GM19240 (cell line): ENCODE measurements around the gene SSPN.

Experiments used
- DNase-seq: peaks from one replicate; pipeline ENCODE4 v3.0.0; 2011; ENCODE audit warnings: low spot score; ENCODE audit not compliant: insufficient read length

The SSPN gene

DNA sequence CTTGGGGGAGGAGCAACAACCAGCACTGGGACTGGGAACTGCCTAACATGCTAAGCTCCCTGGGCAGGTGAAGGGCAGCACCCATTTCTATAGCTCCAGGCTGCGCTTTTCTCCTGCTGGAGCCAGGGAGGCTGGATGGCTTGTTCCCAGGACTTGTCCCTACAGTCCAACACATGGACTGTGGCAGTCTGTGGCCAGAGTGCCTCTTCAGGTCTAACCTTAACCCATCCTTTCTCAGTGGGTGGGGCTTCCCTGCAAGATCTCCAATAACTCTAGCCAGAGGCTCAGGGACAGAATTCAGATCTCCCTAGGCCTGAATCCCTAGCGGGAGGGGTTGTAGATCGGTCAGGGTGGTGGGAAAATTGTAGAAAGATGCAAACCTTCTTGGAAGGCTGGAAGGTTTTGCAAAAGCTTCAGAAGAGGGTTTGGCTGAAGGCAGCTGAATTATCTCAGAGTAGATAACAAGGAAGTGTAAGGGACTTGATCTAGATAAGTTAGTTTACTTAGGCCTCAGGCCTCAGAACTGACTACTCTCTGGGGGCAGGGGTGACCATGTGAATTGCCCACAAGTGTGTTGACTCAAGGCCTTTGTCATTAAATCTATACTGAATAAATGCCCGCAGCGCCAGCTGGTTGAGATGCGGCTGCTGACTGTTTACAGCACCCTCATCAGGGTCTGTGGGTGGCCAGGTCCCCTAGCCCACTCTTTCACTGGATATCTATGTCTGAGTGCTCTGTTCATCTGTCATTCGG lies 60.7 kb downstream of the SSPN start:
- no peak for DNase-seq

GRCh38 chr12:26264215-26264838 lies 69.0 kb downstream of the SSPN start:
- no peak for DNase-seq

DNA sequence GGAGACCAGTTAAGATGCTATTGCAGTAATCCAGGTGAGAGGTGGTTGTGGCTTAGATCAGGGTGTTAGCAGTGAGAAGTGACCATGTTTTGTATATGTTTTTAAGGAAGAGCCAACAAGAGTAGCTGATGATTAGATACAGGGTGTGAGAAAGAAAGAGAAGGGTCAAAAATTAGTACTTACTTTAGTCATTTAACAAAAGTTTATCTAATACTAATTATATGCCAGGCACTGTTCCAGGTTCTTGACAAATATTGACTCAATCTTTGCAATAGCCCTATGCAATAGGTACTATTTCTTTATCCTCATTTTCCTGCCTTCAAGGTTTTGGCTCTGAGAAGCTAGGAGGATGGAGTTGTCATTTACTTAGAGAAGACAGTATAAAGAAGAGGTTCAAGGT lies 70.2 kb downstream of the SSPN start:
- no peak for DNase-seq

DNA sequence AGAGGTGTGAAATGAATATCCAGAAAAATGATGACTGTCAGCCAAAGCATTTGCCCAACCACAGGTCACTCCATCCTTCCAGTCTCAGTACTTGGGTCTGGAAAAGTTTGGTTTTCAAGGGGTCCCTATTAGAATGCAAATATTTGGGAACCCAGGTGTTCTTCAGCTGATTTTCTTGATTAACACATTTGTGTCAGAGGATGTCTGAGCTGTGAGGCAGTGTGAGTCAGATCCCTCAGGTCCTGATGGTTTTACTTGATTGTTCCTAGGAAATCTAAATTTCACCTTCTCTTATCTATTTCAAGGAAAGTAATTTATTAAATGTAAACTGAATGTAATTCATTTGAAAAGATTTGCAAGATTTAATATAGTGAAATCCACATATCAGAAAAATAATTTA lies 71.5 kb downstream of the SSPN start:
- no peak for DNase-seq

DNA sequence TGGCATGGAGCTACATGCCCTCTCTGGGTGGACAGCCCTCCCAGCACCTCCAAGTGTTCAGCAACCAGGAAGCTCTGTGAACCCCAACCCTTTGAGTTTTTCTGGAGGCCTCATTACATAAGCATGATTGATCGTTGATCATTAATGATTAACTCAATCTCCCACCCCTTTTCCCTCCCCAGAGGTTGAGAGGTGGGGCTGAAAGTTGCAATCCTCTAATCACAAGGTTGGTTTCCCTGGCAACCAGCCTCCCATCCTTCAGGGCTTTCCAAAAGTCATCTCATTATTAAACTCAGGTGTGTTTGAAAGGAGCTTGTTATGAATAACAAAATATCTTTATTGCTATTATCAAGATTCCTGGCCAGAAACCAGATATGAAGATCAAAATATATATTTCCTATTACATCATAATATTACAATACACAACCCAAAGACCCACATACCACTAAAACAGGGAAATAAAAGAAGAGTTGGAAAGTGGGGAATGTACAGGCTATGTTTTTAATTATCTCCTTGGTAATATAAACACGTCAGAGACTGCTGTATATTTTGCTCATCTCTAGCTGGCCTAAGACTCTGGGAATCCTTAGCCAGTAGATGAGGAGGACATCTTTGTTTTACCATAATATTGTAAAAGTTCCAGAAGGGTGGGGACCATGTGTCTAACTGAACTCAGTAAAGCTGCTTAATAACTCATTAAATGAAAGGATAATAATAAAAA lies 73.6 kb downstream of the SSPN start:
- no peak for DNase-seq

DNA sequence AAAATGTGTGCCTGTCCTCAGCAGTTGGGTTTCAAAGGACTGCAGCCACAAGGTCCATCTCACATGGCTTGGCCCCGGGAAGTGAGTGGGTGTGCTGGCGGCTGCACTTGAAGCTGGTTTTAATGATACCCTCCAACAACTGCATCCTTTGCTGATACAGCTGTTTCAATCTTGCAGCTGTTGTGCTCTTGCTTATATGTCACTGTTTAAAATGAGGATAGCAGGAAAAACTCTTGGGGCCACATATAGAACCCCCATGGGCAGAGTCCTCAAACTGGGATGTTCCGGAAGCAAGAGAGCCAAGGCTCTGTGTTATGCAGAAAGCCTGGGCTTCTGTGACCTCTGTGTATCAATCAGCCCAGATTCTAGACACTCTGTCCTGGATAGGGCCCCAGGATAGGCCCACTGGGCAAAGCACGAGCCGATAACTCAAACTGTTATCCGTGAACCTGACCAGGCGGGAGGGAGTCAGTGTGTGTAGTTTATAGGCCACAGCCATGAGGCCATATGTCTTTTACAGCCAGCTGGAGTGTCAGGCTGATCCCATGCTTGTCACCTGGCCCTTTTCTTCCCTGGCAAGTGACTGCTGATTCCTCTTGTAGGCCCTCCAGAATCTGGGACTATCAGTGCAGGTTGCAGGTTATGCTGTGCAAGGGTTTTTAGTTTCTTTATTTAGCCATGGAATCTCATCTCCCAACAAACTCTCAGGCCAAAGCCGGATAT lies 74.3 kb downstream of the SSPN start:
- DNase-seq = no peak

DNA sequence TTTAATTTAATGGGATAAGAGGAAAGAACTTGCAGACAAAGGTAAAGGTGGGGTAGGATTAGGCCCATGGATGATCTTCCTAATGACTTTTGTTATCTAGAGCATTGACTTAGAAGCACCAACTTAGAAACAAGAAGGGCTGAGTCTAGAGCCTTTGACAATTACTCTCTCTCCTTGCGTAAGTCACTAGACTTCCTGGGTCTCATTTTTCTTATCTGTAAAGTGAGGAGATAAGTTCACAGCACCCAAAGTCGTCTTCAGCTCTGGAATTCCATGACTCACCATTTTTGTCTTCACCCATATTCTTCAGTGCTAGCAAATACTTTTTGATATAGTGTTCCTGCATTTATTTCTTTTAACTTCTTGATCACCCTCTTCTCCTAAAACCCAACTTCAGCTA lies 75.7 kb downstream of the SSPN start:
- no peak for DNase-seq

DNA sequence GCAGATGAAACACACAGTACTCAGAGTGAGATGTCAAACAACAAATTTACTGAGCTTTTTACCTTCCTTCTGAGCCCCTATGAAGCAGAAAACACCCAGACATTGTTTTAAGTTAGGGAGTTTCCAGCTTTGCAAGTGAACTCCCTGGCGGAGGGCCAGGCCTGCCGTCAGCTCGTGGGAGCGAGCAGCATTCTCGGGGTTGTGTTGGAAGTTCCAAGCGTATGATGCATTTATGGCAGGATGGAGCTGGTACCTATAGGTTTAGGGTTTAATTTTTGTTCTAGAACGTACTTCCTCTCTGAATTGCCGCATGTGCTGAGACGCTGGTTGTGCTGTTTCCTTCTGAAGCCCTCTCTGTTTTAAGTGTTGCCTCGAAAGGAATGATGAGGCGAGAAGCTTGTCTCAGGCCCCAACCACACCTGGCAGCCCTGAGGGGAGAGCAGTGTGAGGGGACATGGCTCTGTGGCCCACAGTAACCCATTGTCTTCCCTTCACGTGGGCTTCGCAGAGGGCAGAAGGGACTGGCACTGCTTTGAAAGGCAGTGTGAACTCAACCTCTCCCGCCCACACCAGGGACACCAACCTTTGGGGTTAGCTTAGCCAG lies 76.6 kb downstream of the SSPN start:
- DNase-seq = no peak

DNA sequence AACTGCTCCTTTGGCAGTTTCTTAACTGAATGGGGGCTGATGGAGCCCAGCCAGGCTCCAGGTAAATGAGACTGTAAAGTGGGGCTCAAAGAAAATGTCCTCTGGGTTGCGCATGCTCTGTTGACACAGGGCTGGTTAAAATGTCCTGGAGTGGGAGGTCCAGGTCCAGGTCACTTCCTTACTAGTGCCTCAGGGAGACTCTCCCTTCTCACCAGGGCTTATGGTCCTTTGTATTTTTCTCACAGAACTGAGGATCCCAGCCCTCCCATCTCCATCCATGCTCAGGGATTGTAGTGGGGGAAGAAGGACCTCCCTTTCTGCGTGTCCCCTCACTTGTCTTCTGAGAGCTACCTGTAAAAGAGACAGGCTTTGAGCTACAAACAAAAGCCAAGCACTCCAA lies 77.5 kb downstream of the SSPN start:
- DNase-seq = no peak

- no peak for DNase-seq
Measured at GRCh38 chr12:26273811-26274210, 78.4 kb downstream of the SSPN start.

DNA sequence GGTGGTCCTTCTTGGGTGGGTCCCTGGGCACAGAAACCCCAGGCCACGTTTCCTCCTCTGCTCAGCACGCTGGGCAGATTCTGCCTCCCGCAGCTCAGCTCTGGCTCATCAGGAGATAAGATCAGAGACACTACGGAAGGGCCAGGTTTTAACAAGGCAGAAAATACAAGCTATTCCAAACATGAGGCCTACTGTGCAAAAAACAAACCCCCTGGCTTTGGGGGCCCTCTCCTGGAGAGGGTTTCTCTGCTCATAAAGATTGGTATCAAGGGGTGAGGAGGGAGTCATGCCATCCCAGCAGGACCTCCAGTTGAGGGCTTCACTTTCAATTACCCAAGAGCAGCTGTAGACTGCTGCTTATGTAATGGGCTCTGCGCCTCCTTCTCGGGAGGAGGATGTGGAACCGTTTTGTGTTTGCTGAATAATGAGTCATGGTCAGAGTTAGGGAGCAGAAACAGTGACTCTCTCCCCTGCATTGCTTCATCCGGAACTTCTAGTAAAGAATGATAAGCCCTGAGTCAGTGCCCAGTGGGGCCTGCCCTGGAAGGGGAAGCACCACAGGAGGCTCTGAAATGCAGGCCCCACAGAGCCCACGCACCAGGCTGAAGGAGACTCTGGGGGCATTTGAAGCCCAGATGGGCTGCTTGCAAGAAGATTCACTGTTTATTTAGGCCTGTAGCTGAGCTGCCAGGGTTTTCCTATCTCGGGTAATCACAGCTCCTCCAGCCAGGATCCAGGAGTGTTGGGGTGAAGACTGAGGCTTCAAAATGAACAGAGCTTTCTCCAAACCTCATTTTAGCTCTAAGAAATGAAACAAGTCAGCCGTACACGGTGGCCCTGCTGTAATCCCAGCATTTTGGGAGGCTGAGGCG lies 79.3 kb downstream of the SSPN start:
- DNase-seq = peak; percentile 51

- no peak for DNase-seq
Measured at GRCh38 chr12:26275313-26276131, 80.1 kb downstream of the SSPN start.

DNA sequence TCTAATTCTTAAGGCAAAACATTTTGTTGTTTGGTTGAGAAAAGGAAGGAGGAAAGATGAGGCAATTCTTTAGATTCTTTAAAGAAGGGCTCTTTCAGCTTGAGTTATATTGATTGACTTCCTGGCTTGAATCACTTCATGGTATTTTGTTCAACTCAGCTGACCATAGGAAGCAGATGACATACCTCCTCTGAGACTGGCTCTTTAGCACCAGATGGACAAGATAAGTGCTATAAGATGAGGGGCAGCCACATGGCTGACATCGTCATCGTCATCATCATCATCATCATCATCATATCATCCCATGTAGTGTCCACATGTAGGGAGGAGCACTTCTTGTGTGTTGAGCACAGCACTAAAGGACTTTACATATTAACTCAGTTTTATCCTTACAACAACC lies 81.3 kb downstream of the SSPN start:
- no peak for DNase-seq

GRCh38 chr12:26277506-26278246 lies 82.3 kb downstream of the SSPN start:
- no peak for DNase-seq

GRCh38 chr12:26278266-26278665 lies 82.9 kb downstream of the SSPN start:
- DNase-seq = no peak

- DNase-seq = no peak
Measured at GRCh38 chr12:26278666-26279065, 83.3 kb downstream of the SSPN start.

DNA sequence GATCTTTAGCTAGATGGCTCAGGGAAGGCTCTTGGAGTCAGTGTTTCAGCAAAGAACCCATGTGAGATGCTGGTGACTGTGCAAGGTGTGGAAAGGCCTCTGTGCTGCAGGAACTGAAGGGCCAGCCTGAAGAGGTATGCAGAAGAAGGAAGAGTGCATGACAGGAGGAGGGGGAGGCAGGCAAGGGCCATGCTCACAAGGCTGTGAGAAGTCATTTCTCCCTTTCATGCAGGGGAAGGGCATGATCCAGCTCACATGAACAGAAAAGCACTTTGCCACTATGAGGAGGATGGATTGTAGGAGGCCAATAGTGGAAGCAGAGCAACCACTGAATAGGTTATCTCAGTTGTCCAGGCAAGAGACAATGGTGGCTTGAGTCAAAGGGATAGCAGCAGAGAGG lies 83.7 kb downstream of the SSPN start:
- no peak for DNase-seq

GRCh38 chr12:26279908-26280307 lies 84.5 kb downstream of the SSPN start:
- no peak for DNase-seq

DNA sequence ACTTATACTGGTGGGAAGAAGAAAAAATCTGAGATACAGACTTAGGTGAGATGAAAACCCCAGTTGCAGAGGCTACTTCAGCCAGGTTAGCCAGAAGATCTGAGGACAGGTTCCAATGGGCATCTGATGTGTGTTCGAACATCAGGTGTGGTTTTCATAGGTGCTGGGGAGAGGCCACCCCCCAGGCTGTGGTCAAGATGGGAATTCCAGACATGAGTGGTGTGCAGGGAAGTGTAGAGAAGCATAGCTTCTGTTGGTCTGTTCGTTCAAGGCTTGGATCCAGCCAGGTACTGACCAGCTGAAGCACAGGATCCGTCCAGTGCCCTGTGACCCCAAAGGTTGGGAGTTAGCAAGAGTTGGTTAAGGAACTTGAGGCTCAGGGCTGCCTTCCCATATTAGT lies 85.5 kb downstream of the SSPN start:
- no peak for DNase-seq
